Measurements from ENCODE around the gene OXCT2. TPM values are rescaled to one million over a fixed set of nuclear protein-coding genes. Genes with fewer than 3 reads are reported as not detected.

OXCT2 gene
- total RNA-seq: 0.29 and 0.88 TPM in 2 replicates

DNA sequence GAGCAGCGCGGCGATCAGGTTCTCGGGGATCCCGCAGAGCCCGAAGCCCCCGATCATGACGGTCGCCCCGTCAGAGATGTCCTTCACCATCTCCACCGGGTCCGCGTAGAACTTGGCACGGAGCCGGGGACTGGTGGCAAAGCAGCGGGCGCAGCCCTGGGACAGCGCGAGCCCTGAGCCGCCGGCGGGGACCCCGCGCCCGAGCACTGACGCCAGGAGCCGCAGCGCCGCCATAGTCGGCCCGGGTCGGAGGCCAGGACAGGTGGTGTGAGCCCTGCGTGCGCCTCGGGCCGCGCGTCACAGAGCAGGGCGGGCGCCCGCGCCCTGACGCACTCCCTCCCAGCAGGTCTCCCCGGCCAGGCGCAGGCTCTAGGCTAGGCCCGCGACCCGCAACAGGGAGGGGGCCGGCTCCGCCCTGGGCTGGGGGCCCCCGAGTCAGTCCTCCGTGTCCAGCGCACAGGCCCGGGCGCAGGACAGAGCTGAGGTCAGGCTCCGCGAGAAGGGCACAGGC is at the start of gene OXCT2:
Gene OXCT2, minus strand, starts transcription at position 327 of the 511 bp plus-strand sequence. Its CDS starts 93 bp downstream, at position 234.

DNA sequence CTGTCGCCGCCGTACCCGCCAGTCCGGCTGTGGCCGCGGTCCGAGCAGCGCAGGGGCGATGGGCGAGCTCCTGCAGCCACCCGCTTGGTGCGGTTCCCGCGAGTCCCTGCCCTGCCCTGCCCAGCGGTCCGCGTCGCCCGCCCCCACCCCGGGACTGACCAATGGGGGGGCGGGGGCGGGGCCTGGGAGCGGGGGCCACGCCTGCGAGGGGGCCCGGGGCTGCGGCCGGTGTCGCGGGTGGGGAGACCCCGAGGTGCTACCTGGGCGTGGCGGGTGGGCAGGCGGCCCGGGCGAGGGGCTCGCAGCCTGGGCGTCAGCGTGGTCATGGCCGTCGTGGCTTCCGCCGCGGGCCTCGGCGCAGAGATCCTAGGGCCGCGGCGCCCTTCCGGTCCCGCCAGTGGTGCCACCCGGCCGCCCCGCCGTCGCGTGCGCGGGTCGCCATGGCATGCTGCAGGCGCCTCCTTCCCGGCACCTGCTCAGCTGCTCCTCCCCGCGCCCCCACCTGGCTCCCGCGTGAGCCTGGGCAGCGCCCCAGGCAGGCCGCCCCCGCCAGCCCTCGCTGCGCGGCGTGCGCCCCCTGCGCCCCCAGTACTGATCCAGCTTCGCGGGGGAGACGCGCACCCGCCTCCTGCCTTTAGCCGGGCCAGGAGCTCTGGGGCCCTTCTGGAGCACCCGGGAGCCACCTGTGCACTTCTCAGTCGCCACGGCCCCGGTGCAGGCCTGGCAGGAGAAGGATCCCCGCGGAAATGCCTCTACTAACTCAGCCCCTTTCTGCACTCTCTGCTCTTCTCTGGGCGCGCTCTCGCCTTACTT is 17.8 kb upstream of the OXCT2 start, which contains the start of gene BMP8B:
Gene BMP8B, minus strand, starts transcription at position 108 of the 813 bp plus-strand sequence. CDS start 380 bp downstream, outside the sequence.

DNA sequence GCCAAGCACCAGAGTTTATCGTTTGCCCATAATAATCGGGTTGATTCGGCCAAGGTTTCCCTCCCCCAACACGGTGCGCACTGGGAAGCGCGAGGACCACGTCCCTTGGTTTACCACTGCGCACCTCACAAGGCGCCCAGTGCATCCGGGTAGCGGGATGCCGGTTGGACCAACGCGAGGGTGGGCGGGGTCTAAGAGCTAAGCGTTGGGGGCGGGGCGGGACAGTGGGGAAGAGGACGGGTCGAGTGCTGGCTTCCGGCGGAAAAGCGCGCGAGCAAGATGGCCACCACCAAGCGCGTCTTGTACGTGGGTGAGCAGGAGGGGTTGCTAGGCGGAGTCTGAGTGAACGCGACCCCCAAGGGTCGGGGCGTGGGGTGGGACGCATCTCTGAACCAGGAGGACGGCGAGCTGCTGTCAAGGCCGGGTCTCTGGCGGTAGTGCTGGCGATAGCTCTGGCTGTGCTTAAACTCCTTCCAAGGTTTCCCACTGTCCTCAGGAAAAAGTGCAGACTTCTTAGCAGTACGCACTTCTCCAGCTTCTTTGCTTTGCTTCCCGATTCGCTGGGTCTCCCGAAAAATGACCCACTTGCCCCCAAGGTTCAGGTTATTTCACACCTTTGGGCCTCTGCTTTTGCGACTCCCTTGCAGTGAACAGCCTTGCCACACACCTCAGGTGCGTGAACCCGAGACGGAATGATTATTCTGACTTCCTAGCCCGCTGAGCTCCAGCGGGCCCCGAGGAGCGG is 32.4 kb downstream of the OXCT2 start, which contains the start of gene PPIE:
Gene PPIE, plus strand, starts transcription at position 261 of the 745 bp plus-strand sequence. Its CDS starts 19 bp downstream, at position 280.

Small RNA genes within 50 kb of the gene (small RNA-seq; reads per million reads assigned to genes)
- not detected for gene AL033527.1 (ENCODE audit: low replicate concordance)
- not detected for gene RNU7-121P (ENCODE audit: low replicate concordance)

Other genes with a start within 250 kb of the OXCT2 start
- gene PABPC4, start 194.6 kb downstream of the OXCT2 start, total RNA-seq: 131 and 166 TPM in 2 replicates
- 0.57 TPM in 1 of 2 replicates, not detected in the other for gene HEYL, start 131.7 kb downstream of the OXCT2 start, total RNA-seq
- not detected in 2 replicates for gene NT5C1A, start 99.2 kb downstream of the OXCT2 start, total RNA-seq
- not detected in 2 replicates for gene HPCAL4, start 79.9 kb downstream of the OXCT2 start, total RNA-seq
- gene PPIE, start 32.5 kb downstream of the OXCT2 start, total RNA-seq: 28.6 and 35.0 TPM in 2 replicates
- gene BMP8B, start 17.5 kb upstream of the OXCT2 start, total RNA-seq: under 0.01 and 0.14 TPM in 2 replicates
- 19.7 and 24.6 TPM in 2 replicates for gene TRIT1, start 112.2 kb upstream of the OXCT2 start, total RNA-seq
- gene MYCL, start 130.6 kb upstream of the OXCT2 start, total RNA-seq: 0.14 and 0.44 TPM in 2 replicates
- 11.9 and 25.2 TPM in 2 replicates for gene MFSD2A, start 183.8 kb upstream of the OXCT2 start, total RNA-seq